ENCODE results near the gene LMX1A.

- no peak for TF ChIP-seq CTCF (IDR thresholded peaks at IDR 0.05)
- TF ChIP-seq EZH2 (IDR thresholded peaks at IDR 0.05; ENCODE audit: borderline replicate concordance, insufficient read depth, low read depth, low read length, poor library complexity, severe bottlenecking) = no peak
Observed at GRCh38 chr1:165253818-165254254, 102.7 kb downstream of the LMX1A start.

All from B cell (primary cell).